SU-DHL-6 (cell line): Measurements from ENCODE around the gene DLG2.

Source experiments
- EZH2phosphoT487 ChIP-seq: fragments of 200-600 bp; sonication (generic), shearing (Covaris generic); conservative IDR thresholded peaks from 2 replicates; pipeline ENCODE4 v1.6.1; 2018; ENCODE audit warnings: mild to moderate bottlenecking, antibody characterized with exemption, low read length, moderate library complexity, mixed read lengths
- TF ChIP-seq, protein P1 (sequence below): fragments of 200-600 bp; sonication (generic); IDR thresholded peaks from one replicate; pipeline ENCODE4 v1.5.1; 2017; ENCODE audit warnings: antibody characterized with exemption, mild to moderate bottlenecking, low read length, moderate library complexity; ENCODE audit not compliant: insufficient read depth, poor library complexity, severe bottlenecking

DNA sequence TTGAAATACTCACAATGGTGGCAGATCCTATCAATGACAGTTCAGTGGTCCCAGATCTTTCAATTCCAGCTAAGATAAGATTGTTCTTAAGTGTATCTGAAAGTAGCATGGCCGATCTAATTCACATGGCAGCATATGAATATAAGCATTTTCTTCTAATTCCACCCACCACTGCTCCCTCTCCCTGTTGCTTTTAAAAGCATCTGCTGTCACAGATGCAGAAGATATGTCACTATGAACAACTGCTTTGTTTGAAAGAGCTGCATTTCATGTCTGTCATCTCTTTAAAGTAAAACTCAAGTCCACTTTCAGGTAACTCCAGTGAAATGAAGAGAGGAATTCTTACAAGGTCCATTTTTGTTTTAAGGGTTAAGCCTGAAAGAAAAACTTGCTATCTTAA lies 1044.0 kb downstream of the DLG2 start:
- TF ChIP-seq, protein P1, sequence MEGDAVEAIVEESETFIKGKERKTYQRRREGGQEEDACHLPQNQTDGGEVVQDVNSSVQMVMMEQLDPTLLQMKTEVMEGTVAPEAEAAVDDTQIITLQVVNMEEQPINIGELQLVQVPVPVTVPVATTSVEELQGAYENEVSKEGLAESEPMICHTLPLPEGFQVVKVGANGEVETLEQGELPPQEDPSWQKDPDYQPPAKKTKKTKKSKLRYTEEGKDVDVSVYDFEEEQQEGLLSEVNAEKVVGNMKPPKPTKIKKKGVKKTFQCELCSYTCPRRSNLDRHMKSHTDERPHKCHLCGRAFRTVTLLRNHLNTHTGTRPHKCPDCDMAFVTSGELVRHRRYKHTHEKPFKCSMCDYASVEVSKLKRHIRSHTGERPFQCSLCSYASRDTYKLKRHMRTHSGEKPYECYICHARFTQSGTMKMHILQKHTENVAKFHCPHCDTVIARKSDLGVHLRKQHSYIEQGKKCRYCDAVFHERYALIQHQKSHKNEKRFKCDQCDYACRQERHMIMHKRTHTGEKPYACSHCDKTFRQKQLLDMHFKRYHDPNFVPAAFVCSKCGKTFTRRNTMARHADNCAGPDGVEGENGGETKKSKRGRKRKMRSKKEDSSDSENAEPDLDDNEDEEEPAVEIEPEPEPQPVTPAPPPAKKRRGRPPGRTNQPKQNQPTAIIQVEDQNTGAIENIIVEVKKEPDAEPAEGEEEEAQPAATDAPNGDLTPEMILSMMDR: no peak
- TF ChIP-seq EZH2phosphoT487: no peak
